ENCODE data around the gene RPS5. TPM values are rescaled to one million over a fixed set of nuclear protein-coding genes. Genes with fewer than 3 reads are reported as not detected.

Gene RPS5
- total RNA-seq, 1 experiment from 2014 or later: 1,487 TPM

DNA sequence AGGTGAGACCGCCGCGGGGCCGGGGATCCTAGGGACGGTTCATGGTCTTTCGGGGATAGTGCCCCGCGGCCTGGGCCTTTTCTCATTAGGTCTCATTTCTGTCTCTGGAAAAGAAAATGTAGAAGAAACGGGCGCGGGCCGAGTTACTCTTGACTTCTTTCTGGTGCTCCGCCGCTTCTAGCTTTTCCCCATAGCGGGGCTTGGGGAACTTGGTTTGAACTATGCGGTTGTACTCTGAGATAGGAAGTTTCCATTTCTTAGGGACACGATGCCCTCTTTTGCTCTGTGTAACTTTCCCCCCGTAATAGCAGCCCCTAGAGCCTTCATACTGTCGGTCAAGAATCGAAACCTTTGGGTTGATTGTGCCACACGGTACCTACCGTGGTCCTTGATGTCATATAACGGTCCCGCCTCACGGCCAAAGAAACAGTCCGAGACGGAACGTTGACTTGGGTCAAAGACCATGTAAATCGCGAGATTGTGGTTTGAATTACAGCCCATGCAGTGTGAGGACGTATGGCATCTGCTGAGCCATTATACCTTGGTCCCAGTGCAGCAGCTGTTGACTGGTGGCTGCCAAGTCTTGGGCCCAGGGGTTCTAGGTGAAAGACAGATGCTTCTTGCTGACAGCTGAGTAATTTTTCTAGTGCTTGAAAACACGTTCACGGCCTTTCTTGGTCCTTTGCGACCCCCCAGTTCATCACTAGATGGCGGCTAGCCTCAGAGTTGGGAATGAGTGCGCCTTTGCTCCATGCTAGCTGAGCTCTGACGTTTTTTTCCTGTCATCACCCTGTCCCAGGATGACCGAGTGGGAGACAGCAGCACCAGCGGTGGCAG, 487 bp downstream of the RPS5 start:
- Histone ChIP-seq H3K4me3 (ENCODE audit: low read depth in 2 of 2, low read length in 2 of 2) (peak overlapping the region; percentile 97 to 98), H3K9me3 (ENCODE audit: control insufficient read depth, insufficient read depth, low read depth, low read length) (no peaks in the 10 kb centered on the region), H3K36me3 (ENCODE audit: control insufficient read depth, insufficient read depth, low read length) (peaks cover 27% of the 10 kb centered on the region), H3K27me3 (ENCODE audit: control insufficient read depth, insufficient read depth, low read length) (no peaks in the 10 kb centered on the region), H3K27ac (ENCODE audit: low read length) (peak overlapping the region; percentile 99), H3K4me1 (ENCODE audit: control insufficient read depth, insufficient read depth, low read length) (peaks cover 33% of the 10 kb centered on the region)
- intact Hi-C loops (cut with micrococcal nuclease; ENCODE audit: unreplicated experiment) (loop anchor here (5.0 kb wide), 1 partner anchor 60 kb away; the partner anchor contains the start of gene ZSCAN22), in situ Hi-C loops (cut with HindIII; ENCODE audit: low pct_unique_long_range_greater_than_20kb, low sequenced_read_pairs) (no loop called here)
- ATAC-seq (0 out of 2 replicates have a peak, but pooled peaks have one; percentile 1), DNase-seq (ENCODE audit: low read depth, low spot score) (no peak)
- no TSS peak for BruUV-seq (replicated peaks)
- CTCF ChIA-PET: no interaction called here
- TF ChIP-seq SIN3A (IDR thresholded peaks at IDR 0.05; ENCODE audit: borderline replicate concordance, insufficient read depth, low read depth, low read length): 0 out of 2 replicates have a peak, but pooled peaks have one; percentile 48
- TF ChIP-seq, protein P1, sequence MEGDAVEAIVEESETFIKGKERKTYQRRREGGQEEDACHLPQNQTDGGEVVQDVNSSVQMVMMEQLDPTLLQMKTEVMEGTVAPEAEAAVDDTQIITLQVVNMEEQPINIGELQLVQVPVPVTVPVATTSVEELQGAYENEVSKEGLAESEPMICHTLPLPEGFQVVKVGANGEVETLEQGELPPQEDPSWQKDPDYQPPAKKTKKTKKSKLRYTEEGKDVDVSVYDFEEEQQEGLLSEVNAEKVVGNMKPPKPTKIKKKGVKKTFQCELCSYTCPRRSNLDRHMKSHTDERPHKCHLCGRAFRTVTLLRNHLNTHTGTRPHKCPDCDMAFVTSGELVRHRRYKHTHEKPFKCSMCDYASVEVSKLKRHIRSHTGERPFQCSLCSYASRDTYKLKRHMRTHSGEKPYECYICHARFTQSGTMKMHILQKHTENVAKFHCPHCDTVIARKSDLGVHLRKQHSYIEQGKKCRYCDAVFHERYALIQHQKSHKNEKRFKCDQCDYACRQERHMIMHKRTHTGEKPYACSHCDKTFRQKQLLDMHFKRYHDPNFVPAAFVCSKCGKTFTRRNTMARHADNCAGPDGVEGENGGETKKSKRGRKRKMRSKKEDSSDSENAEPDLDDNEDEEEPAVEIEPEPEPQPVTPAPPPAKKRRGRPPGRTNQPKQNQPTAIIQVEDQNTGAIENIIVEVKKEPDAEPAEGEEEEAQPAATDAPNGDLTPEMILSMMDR (IDR thresholded peaks at IDR 0.05): no peak
- TF ChIP-seq, protein P2, sequence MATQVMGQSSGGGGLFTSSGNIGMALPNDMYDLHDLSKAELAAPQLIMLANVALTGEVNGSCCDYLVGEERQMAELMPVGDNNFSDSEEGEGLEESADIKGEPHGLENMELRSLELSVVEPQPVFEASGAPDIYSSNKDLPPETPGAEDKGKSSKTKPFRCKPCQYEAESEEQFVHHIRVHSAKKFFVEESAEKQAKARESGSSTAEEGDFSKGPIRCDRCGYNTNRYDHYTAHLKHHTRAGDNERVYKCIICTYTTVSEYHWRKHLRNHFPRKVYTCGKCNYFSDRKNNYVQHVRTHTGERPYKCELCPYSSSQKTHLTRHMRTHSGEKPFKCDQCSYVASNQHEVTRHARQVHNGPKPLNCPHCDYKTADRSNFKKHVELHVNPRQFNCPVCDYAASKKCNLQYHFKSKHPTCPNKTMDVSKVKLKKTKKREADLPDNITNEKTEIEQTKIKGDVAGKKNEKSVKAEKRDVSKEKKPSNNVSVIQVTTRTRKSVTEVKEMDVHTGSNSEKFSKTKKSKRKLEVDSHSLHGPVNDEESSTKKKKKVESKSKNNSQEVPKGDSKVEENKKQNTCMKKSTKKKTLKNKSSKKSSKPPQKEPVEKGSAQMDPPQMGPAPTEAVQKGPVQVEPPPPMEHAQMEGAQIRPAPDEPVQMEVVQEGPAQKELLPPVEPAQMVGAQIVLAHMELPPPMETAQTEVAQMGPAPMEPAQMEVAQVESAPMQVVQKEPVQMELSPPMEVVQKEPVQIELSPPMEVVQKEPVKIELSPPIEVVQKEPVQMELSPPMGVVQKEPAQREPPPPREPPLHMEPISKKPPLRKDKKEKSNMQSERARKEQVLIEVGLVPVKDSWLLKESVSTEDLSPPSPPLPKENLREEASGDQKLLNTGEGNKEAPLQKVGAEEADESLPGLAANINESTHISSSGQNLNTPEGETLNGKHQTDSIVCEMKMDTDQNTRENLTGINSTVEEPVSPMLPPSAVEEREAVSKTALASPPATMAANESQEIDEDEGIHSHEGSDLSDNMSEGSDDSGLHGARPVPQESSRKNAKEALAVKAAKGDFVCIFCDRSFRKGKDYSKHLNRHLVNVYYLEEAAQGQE (IDR thresholded peaks at IDR 0.05; ENCODE audit: insufficient read depth in 1 of 2, low read depth in 2 of 2, low read length in 1 of 2): no peak
- no peak for TF ChIP-seq TCF7L2 (IDR thresholded peaks at IDR 0.05; ENCODE audit: low read depth, low read length)
- peak; percentile 16 for TF ChIP-seq POLR2AphosphoS5 (IDR thresholded peaks at IDR 0.05; ENCODE audit: low read depth, low read length)
- POLR2A ChIA-PET: no interaction called here

DNA sequence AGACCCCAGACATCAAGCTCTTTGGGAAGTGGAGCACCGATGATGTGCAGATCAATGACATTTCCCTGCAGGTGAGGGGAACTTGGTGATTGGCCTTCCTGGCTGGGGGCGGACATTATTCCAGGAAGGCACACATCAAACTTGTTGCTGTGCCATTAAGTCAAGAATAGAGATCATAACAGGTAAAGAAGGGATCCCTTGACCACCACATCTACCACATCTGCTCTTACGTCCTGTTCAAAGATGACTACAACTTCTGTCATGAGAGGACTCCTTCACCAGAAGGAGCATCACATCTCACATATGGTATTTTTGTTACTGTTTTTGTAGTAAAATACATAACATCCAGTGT, 1.1 kb downstream of the RPS5 start:
- intact Hi-C loops (cut with micrococcal nuclease; ENCODE audit: unreplicated experiment): loop anchor here (5.0 kb wide), 1 partner anchor 61 kb away; the partner anchor contains the start of gene ZSCAN22
- in situ Hi-C loops (cut with HindIII; ENCODE audit: low pct_unique_long_range_greater_than_20kb, low sequenced_read_pairs): no loop called here
- TF ChIP-seq, protein P1 (IDR thresholded peaks at IDR 0.05): no peak
- 0 out of 2 replicates have a peak, but pooled peaks have one; percentile 5 for TF ChIP-seq POLR2AphosphoS5 (IDR thresholded peaks at IDR 0.05; ENCODE audit: low read depth, low read length)
- peaks cover 36% of the 10 kb centered on the region for H3K4me1 ChIP-seq (ENCODE audit: control insufficient read depth, insufficient read depth, low read length)
- ATAC-seq (no peak), DNase-seq (ENCODE audit: low read depth, low spot score) (no peak)
- ChIA-PET POLR2A (no interaction called here), CTCF (no interaction called here)
- no peaks in the 10 kb centered on the region for H3K9me3 ChIP-seq (ENCODE audit: control insufficient read depth, insufficient read depth, low read depth, low read length)
- no peaks in the 10 kb centered on the region for H3K27me3 ChIP-seq (ENCODE audit: control insufficient read depth, insufficient read depth, low read length)
- peak overlapping the region; percentile 99 for H3K27ac ChIP-seq (ENCODE audit: low read length)
- no TSS peak for BruUV-seq (replicated peaks)
- peak overlapping the region; percentile 97 to 98 for H3K4me3 ChIP-seq (ENCODE audit: low read depth in 2 of 2, low read length in 2 of 2)
- H3K36me3 ChIP-seq (ENCODE audit: control insufficient read depth, insufficient read depth, low read length): peaks cover 29% of the 10 kb centered on the region
